K562 (cell line): ENCODE data around the gene MEGF9. TPM values are rescaled to one million over a fixed set of nuclear protein-coding genes. Genes with fewer than 3 reads are reported as not detected.
A peak's percentile ranks its signal among the peaks of the same experiment; 100 is the strongest.

ENCODE experiments used
- ARHGAP35 ChIP-seq: fragments of 450-650 bp; IDR thresholded peaks from 2 replicates; pipeline ENCODE4 v1.6.1; 2018; ENCODE audit not compliant: partially characterized antibody
- BRD9 ChIP-seq: fragments of 450-650 bp; IDR thresholded peaks from 2 replicates; pipeline ENCODE4 v1.6.1; 2018; ENCODE audit warnings: low read depth; ENCODE audit not compliant: partially characterized antibody
- ETS2 ChIP-seq: IDR thresholded peaks from 2 replicates; pipeline ENCODE4 v1.6.1; 2016; ENCODE audit warnings: borderline replicate concordance, missing genetic modification characterization, mild to moderate bottlenecking, moderate library complexity, missing compliant biosample characterization; ENCODE audit not compliant: poor library complexity, severe bottlenecking
- EZH2 ChIP-seq: IDR thresholded peaks from 2 replicates; pipeline ENCODE4 v1.6.1; 2012; ENCODE audit warnings: low read depth, mild to moderate bottlenecking, inconsistent platforms, low read length, borderline replicate concordance
- HDAC8 ChIP-seq: fragments of 450-650 bp; IDR thresholded peaks from 2 replicates; pipeline ENCODE4 v1.6.1; 2016; ENCODE audit warnings: mild to moderate bottlenecking, missing genetic modification characterization, moderate library complexity, missing compliant biosample characterization
- HNRNPUL1 ChIP-seq: fragments of 200-400 bp; formaldehyde crosslinking; IDR thresholded peaks from 2 replicates; pipeline ENCODE4 v1.6.1; 2017; ENCODE audit warnings: low read length
- KAT7 ChIP-seq: sonication (generic); formaldehyde crosslinking; IDR thresholded peaks from 2 replicates; pipeline ENCODE4 v1.8.0; 2022; ENCODE audit warnings: missing genetic modification reagents, mild to moderate bottlenecking, borderline replicate concordance
- LCOR ChIP-seq: sonication (generic); formaldehyde crosslinking; IDR thresholded peaks from 2 replicates; pipeline ENCODE4 v1.8.0; 2022; ENCODE audit warnings: mild to moderate bottlenecking, missing genetic modification reagents
- NCOA4 ChIP-seq: fragments of 450-650 bp; IDR thresholded peaks from 2 replicates; pipeline ENCODE4 v1.6.1; 2018; ENCODE audit warnings: mild to moderate bottlenecking; ENCODE audit not compliant: partially characterized antibody
- NR1H2 ChIP-seq: sonication (generic); formaldehyde crosslinking; IDR thresholded peaks from 2 replicates; pipeline ENCODE4 v1.4.0; 2020; ENCODE audit warnings: mild to moderate bottlenecking, missing genetic modification reagents
- RHOXF2B ChIP-seq: fragments of 250-450 bp; sonication (Bioruptor Pico); conservative IDR thresholded peaks from 2 replicates; pipeline ENCODE4 v1.5.1; 2021
- SREBF2 ChIP-seq: sonication (generic); formaldehyde crosslinking; IDR thresholded peaks from 2 replicates; pipeline ENCODE4 v1.4.0; 2020; ENCODE audit warnings: mild to moderate bottlenecking, missing genetic modification reagents
- ZFP36 ChIP-seq: fragments of 150-350 bp; IDR thresholded peaks from 2 replicates; pipeline ENCODE4 v1.6.1; 2018; ENCODE audit warnings: low read length, low read depth; ENCODE audit not compliant: partially characterized antibody
- ZNF282 ChIP-seq: sonication (generic); formaldehyde crosslinking; IDR thresholded peaks from 2 replicates; pipeline ENCODE4 v1.8.1; 2023; ENCODE audit warnings: missing genetic modification reagents
- ZNF436 ChIP-seq: fragments of 250-450, 450-650 bp; sonication (Bioruptor Pico); formaldehyde crosslinking; IDR thresholded peaks from 2 replicates; pipeline ENCODE4 v1.7.0; 2020; ENCODE audit warnings: mild to moderate bottlenecking
- ZNF830 ChIP-seq: fragments of 250-450 bp; sonication (Bioruptor Pico); IDR thresholded peaks from 2 replicates; pipeline ENCODE4 v1.5.0; 2021; ENCODE audit warnings: mild to moderate bottlenecking
- polyA plus RNA-seq, 8 experiments: library from polyadenylated mRNA; depleted of rRNA in 4 of 8; stranded (reverse) in 5 of 8; unstranded in 3 of 8; fragments of >200 nt; fragmentation: Nextera tagmentation in 2 of 8; fragmentation: Illumina TruSeq in 1 of 8; extraction: Ambion mirVana in 2 of 8; extraction: Trizol in 1 of 8; gene quantifications; 2 replicates each; pipeline versions ENCODE4 v1.2.1 to v1.2.3, GENCODE V29; 2011 to 2014; ENCODE audit warnings: inconsistent platforms in 1 of 8, missing spikeins in 1 of 8
- total RNA-seq, 7 experiments: library from RNA; depleted of rRNA in 6 of 7; stranded (reverse); fragments of >200 nt in 6 of 7; fragmentation: Illumina TruSeq in 2 of 7; extraction: Trizol in 2 of 7; gene quantifications; 2 replicates each; pipeline versions ENCODE4 v1.2.1 to v1.2.3, GENCODE V29; 2011 to 2021; ENCODE audit warnings: low replicate concordance in 1 of 7
- TF ChIP-seq, protein P1 (sequence below): sonication (generic); formaldehyde crosslinking; IDR thresholded peaks from 2 replicates; pipeline ENCODE4 v1.8.0; 2022; ENCODE audit warnings: mild to moderate bottlenecking, missing genetic modification reagents
- TF ChIP-seq, protein P2 (sequence below): fragments of 450-650 bp; IDR thresholded peaks from 2 replicates; pipeline ENCODE4 v1.6.1; 2018; ENCODE audit warnings: mild to moderate bottlenecking, low read depth; ENCODE audit not compliant: partially characterized antibody

The MEGF9 gene
- total and polyA plus RNA-seq, 9 of the 15 experiments (the other 6 are each of a cell fraction or from before 2014, with no cell fraction given), result 2.1 to 6.2 (median 3.8) TPM

- no peak for TF ChIP-seq ZFP36
- TF ChIP-seq NCOA4, result no peak
- no peak for TF ChIP-seq EZH2
- TF ChIP-seq KAT7 (CRISPR knock-in tag), result no peak
- TF ChIP-seq, protein P1, sequence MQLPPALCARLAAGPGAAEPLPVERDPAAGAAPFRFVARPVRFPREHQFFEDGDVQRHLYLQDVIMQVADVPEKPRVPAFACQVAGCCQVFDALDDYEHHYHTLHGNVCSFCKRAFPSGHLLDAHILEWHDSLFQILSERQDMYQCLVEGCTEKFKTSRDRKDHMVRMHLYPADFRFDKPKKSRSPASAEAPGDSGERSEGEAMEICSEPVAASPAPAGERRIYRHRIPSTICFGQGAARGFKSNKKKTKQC (CRISPR knock-in tag), result peak; percentile 75
- no peak for TF ChIP-seq HNRNPUL1
- TF ChIP-seq ETS2 (tag), result no peak
- no peak for TF ChIP-seq NR1H2 (CRISPR knock-in tag)
- TF ChIP-seq ZNF436, result no peak
- TF ChIP-seq BRD9, result no peak
- 0 out of 2 replicates have a peak, but pooled peaks have one; percentile 30 for TF ChIP-seq RHOXF2B
- TF ChIP-seq ARHGAP35, result no peak
- peak; percentile 94 for TF ChIP-seq HDAC8
- peak; percentile 80 for TF ChIP-seq LCOR
- no peak for TF ChIP-seq ZNF282 (CRISPR knock-in tag)
- no peak for TF ChIP-seq ZNF830 (CRISPR knock-in tag)
- TF ChIP-seq SREBF2 (CRISPR knock-in tag), result no peak
- TF ChIP-seq, protein P2, sequence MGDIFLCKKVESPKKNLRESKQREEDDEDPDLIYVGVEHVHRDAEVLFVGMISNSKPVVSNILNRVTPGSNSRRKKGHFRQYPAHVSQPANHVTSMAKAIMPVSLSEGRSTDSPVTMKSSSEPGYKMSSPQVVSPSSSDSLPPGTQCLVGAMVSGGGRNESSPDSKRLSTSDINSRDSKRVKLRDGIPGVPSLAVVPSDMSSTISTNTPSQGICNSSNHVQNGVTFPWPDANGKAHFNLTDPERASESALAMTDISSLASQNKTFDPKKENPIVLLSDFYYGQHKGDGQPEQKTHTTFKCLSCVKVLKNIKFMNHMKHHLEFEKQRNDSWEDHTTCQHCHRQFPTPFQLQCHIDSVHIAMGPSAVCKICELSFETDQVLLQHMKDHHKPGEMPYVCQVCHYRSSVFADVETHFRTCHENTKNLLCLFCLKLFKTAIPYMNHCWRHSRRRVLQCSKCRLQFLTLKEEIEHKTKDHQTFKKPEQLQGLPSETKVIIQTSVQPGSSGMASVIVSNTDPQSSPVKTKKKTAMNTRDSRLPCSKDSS, result no peak
These were observed 134.0 kb downstream of the MEGF9 start, which contains the start of gene CDK5RAP2 (continued) for GRCh38 chr9:120580051-120580896.
